Measurements from ENCODE around the gene DPPA5.
"Not testable (repeated sequence)": the region's sequence is repeated elsewhere in the genome, so short reads cannot be mapped to it uniquely, and the experiment has no call there.

Gene DPPA5

GRCh38 chr6:73353636-73354593, at the start of gene DPPA5:
TSS of gene DPPA5 (minus strand) at chr6:73354276. CDS start at chr6:73354225, 51 bp downstream.
- no peaks in the 10 kb centered on the region for H3K9me3 ChIP-seq
- in situ Hi-C loops (cut with MboI; ENCODE audit: low sequenced_read_pairs) = no loop called here
- H3K27me3 ChIP-seq (ENCODE audit: low read depth) = peaks cover 78% of the 10 kb centered on the region
- no peak within 1 kb of the TSS for H3K4me3 ChIP-seq
- H3K36me3 ChIP-seq (replicated peaks) = no peaks in the 10 kb centered on the region
- peaks cover 2% of the 10 kb centered on the region; the same call in 1 of the 2 replicates for H3K4me1 ChIP-seq
- DNase-seq (ENCODE audit: low spot score in 2 of 2) = no peak

GRCh38 chr6:73400656-73401055, 46.6 kb upstream of the DPPA5 start:
- Histone ChIP-seq H3K4me1 (no peaks in the 10 kb centered on the region), H3K9me3 (no peaks in the 10 kb centered on the region), H3K27me3 (ENCODE audit: low read depth) (peaks cover 8% of the 10 kb centered on the region; the same call in 1 of the 2 replicates), H3K4me3 (no peak overlapping the region), H3K36me3 (replicated peaks) (no peaks in the 10 kb centered on the region)
- DNase-seq (ENCODE audit: low spot score in 2 of 2) = no peak
- in situ Hi-C loops (cut with MboI; ENCODE audit: low sequenced_read_pairs) = no loop called here

- H3K4me1 ChIP-seq = no peaks in the 10 kb centered on the region
- in situ Hi-C loops (cut with MboI; ENCODE audit: low sequenced_read_pairs) = no loop called here
- H3K9me3 ChIP-seq = no peaks in the 10 kb centered on the region
Measured at GRCh38 chr6:73395875-73396274, 41.8 kb upstream of the DPPA5 start.

GRCh38 chr6:73394577-73395354, 40.7 kb upstream of the DPPA5 start, which contains the start of gene DDX43:
TSS of gene DDX43 (plus strand) at chr6:73394828. CDS start at chr6:73394906, 78 bp downstream.
- Histone ChIP-seq H3K36me3 (replicated peaks) (no peaks in the 10 kb centered on the region), H3K4me3 (no peak within 1 kb of the TSS)

More at GRCh38 chr6:73395875-73396274, 41.8 kb upstream of the DPPA5 start:
- Histone ChIP-seq H3K27me3 (ENCODE audit: low read depth) (peaks cover 5% of the 10 kb centered on the region), H3K36me3 (replicated peaks) (no peaks in the 10 kb centered on the region), H3K4me3 (no peak overlapping the region)
- DNase-seq (ENCODE audit: low spot score in 2 of 2) = no peak

GRCh38 chr6:73393278-73393677, 39.2 kb upstream of the DPPA5 start:
- DNase-seq (ENCODE audit: low spot score in 2 of 2) = no peak
- H3K4me3 ChIP-seq = no peak overlapping the region
- peaks cover 5% of the 10 kb centered on the region for H3K27me3 ChIP-seq (ENCODE audit: low read depth)
- peaks cover 7% of the 10 kb centered on the region for H3K4me1 ChIP-seq
- no peaks in the 10 kb centered on the region for H3K9me3 ChIP-seq
- in situ Hi-C loops (cut with MboI; ENCODE audit: low sequenced_read_pairs) = no loop called here
- no peaks in the 10 kb centered on the region for H3K36me3 ChIP-seq (replicated peaks)

More at GRCh38 chr6:73394577-73395354, 40.7 kb upstream of the DPPA5 start, which contains the start of gene DDX43:
- H3K4me1 ChIP-seq = no peaks in the 10 kb centered on the region
- no peaks in the 10 kb centered on the region for H3K9me3 ChIP-seq
- DNase-seq (ENCODE audit: low spot score in 2 of 2) = no peak
- in situ Hi-C loops (cut with MboI; ENCODE audit: low sequenced_read_pairs) = no loop called here
- H3K27me3 ChIP-seq (ENCODE audit: low read depth) = peaks cover 5% of the 10 kb centered on the region

GRCh38 chr6:73392188-73392587, 38.1 kb upstream of the DPPA5 start:
- not testable (repeated sequence) for DNase-seq (ENCODE audit: low spot score in 2 of 2)

GRCh38 chr6:73391675-73392074, 37.6 kb upstream of the DPPA5 start:
- Histone ChIP-seq H3K4me3 (no peak overlapping the region), H3K36me3 (replicated peaks) (no peaks in the 10 kb centered on the region), H3K9me3 (no peaks in the 10 kb centered on the region), H3K27me3 (ENCODE audit: low read depth) (peaks cover 5% of the 10 kb centered on the region), H3K4me1 (peaks cover 7% of the 10 kb centered on the region)
- no peak for DNase-seq (ENCODE audit: low spot score in 2 of 2)
- in situ Hi-C loops (cut with MboI; ENCODE audit: low sequenced_read_pairs) = no loop called here

More at GRCh38 chr6:73392188-73392587, 38.1 kb upstream of the DPPA5 start:
- H3K27me3 ChIP-seq (ENCODE audit: low read depth); H3K36me3 ChIP-seq (replicated peaks); H3K4me3 ChIP-seq; H3K9me3 ChIP-seq; in situ Hi-C loops (cut with MboI; ENCODE audit: low sequenced_read_pairs); H3K4me1 ChIP-seq: not testable (repeated sequence)

- H3K36me3 ChIP-seq (replicated peaks) = no peaks in the 10 kb centered on the region
- H3K9me3 ChIP-seq = no peaks in the 10 kb centered on the region
- DNase-seq (ENCODE audit: low spot score in 2 of 2) = no peak
- H3K27me3 ChIP-seq (ENCODE audit: low read depth) = no peaks in the 10 kb centered on the region; the same call in 1 of the 2 replicates
- no peak overlapping the region for H3K4me3 ChIP-seq
- in situ Hi-C loops (cut with MboI; ENCODE audit: low sequenced_read_pairs) = no loop called here
- peaks cover 7% of the 10 kb centered on the region for H3K4me1 ChIP-seq
Measured at GRCh38 chr6:73389854-73390253, 35.8 kb upstream of the DPPA5 start.

- H3K36me3 ChIP-seq (replicated peaks) = no peaks in the 10 kb centered on the region
Measured at GRCh38 chr6:73388800-73389512, 34.9 kb upstream of the DPPA5 start.

GRCh38 chr6:73388433-73388799, 34.3 kb upstream of the DPPA5 start:
- in situ Hi-C loops (cut with MboI; ENCODE audit: low sequenced_read_pairs) = no loop called here
- Histone ChIP-seq H3K4me1 (peaks cover 7% of the 10 kb centered on the region), H3K4me3 (peak overlapping the region; percentile 34), H3K9me3 (no peaks in the 10 kb centered on the region), H3K27me3 (ENCODE audit: low read depth) (no peaks in the 10 kb centered on the region; the same call in 1 of the 2 replicates), H3K36me3 (replicated peaks) (no peaks in the 10 kb centered on the region)
- no peak for DNase-seq (ENCODE audit: low spot score in 2 of 2)

More at GRCh38 chr6:73388800-73389512, 34.9 kb upstream of the DPPA5 start:
- peak; percentile 75 to 77 for DNase-seq (ENCODE audit: low spot score in 2 of 2)
- Histone ChIP-seq H3K4me1 (peaks cover 7% of the 10 kb centered on the region), H3K4me3 (peak overlapping the region; percentile 34), H3K9me3 (no peaks in the 10 kb centered on the region), H3K27me3 (ENCODE audit: low read depth) (no peaks in the 10 kb centered on the region; the same call in 1 of the 2 replicates)
- in situ Hi-C loops (cut with MboI; ENCODE audit: low sequenced_read_pairs) = no loop called here

GRCh38 chr6:73382462-73383113, 28.5 kb upstream of the DPPA5 start:
- no peaks in the 10 kb centered on the region for H3K4me1 ChIP-seq
- H3K27me3 ChIP-seq (ENCODE audit: low read depth) = no peaks in the 10 kb centered on the region

GRCh38 chr6:73381531-73381930, 27.5 kb upstream of the DPPA5 start:
- not testable (repeated sequence) for DNase-seq (ENCODE audit: low spot score in 2 of 2); H3K36me3 ChIP-seq (replicated peaks)

More at GRCh38 chr6:73382462-73383113, 28.5 kb upstream of the DPPA5 start:
- DNase-seq (ENCODE audit: low spot score in 2 of 2) = no peak
- in situ Hi-C loops (cut with MboI; ENCODE audit: low sequenced_read_pairs) = no loop called here
- Histone ChIP-seq H3K36me3 (replicated peaks) (no peaks in the 10 kb centered on the region), H3K4me3 (no peak overlapping the region), H3K9me3 (no peaks in the 10 kb centered on the region)

GRCh38 chr6:73377225-73377624, 23.1 kb upstream of the DPPA5 start:
- no peak for DNase-seq (ENCODE audit: low spot score in 2 of 2)
- in situ Hi-C loops (cut with MboI; ENCODE audit: low sequenced_read_pairs) = no loop called here
- Histone ChIP-seq H3K36me3 (replicated peaks) (no peaks in the 10 kb centered on the region), H3K4me3 (no peak overlapping the region), H3K27me3 (ENCODE audit: low read depth) (no peaks in the 10 kb centered on the region), H3K4me1 (no peaks in the 10 kb centered on the region), H3K9me3 (no peaks in the 10 kb centered on the region)

More at GRCh38 chr6:73381531-73381930, 27.5 kb upstream of the DPPA5 start:
- H3K9me3 ChIP-seq; in situ Hi-C loops (cut with MboI; ENCODE audit: low sequenced_read_pairs); H3K4me1 ChIP-seq; H3K27me3 ChIP-seq (ENCODE audit: low read depth); H3K4me3 ChIP-seq: not testable (repeated sequence)
